K562 (cell line): ENCODE results near the gene RPL39L. TPM values are rescaled to one million over a fixed set of nuclear protein-coding genes. Genes with fewer than 3 reads are reported as not detected.

Experiments used
- ATAC-seq: fragments of 200-7000 bp; cut with Tn5 transposase; 3 replicates; pipeline ENCODE4 v1.9.1; 2020; ENCODE audit warnings: moderate library complexity
- BruUV-seq: library from RNA; stranded (reverse); fragments of 400-500 nt; replicated peaks from 2 replicates; lab custom pipeline; 2021; lab: Mats Ljungman, UMichigan
- CTCF ChIA-PET: fragments of 300-600 bp; formaldehyde crosslinking; extraction: SDS; loops from one replicate; lab custom pipeline; 2021; ENCODE audit warnings: low intra/inter-chr PET ratio; lab: Yijun Ruan, JAX
- POLR2A ChIA-PET: fragments of 300-600, 350-650 bp; sonication (Branson Sonifier 250); formaldehyde crosslinking; extraction: SDS; loops from one replicate; lab custom pipeline; 2021; ENCODE audit warnings: antibody characterized with exemption, inconsistent platforms; lab: Yijun Ruan, JAX
- DNase-seq, 4 experiments: peaks; one replicate each; pipeline versions ENCODE4 v3.0.0 to v3.0.0-alpha.2; 2011 to 2018; ENCODE audit warnings: low spot score in 3 of 4, mixed read lengths in 3 of 4; ENCODE audit errors: extremely low read depth in 1 of 4
- FAIRE-seq: peaks from 2 replicates; lab custom pipeline; 2011; peaks lifted over from hg19 to GRCh38; lab: Jason Lieb, UNC
- H2AFZ ChIP-seq: 2 replicates; pipeline ENCODE4 v1.6.0; 2011; ENCODE audit warnings: low read depth, low read length, control low read depth, inconsistent platforms
- H3K27ac ChIP-seq: fragments of 200-600 bp; 3 replicates; pipeline ENCODE4 v1.8.0; 2011; ENCODE audit warnings: low read depth, mild to moderate bottlenecking, control low read depth, inconsistent platforms, low read length, moderate library complexity, mixed read lengths; ENCODE audit errors: extremely low read depth
- H3K27me3 ChIP-seq, 2 experiments: fragments of 300-600 bp in 1 of 2; 2 replicates in 1 of 2; 3 replicates in 1 of 2; pipeline versions ENCODE4 v1.6.0 to v1.8.0; 2011; ENCODE audit warnings: inconsistent platforms in 2 of 2, low read length in 2 of 2, mild to moderate bottlenecking in 1 of 2, mixed read lengths in 1 of 2, moderate library complexity in 1 of 2; ENCODE audit not compliant: control insufficient read depth in 2 of 2, insufficient read depth in 2 of 2
- H3K36me3 ChIP-seq: fragments of 300-600 bp; 3 replicates; pipeline ENCODE4 v1.8.0; 2011; ENCODE audit warnings: mild to moderate bottlenecking, low read length, inconsistent platforms; ENCODE audit not compliant: control insufficient read depth, insufficient read depth
- H3K4me1 ChIP-seq, 2 experiments: fragments of 200-600 bp in 1 of 2; replicated peaks in 1 of 2; 2 replicates in 1 of 2; 3 replicates in 1 of 2; pipeline versions ENCODE4 v1.5.1 to v1.8.0; 2011; ENCODE audit warnings: inconsistent platforms in 2 of 2, low read length in 2 of 2, mild to moderate bottlenecking in 1 of 2, mixed read lengths in 1 of 2, moderate library complexity in 1 of 2; ENCODE audit not compliant: control insufficient read depth in 2 of 2, insufficient read depth in 2 of 2
- H3K4me2 ChIP-seq: 2 replicates; pipeline ENCODE4 v1.6.1; 2011; ENCODE audit warnings: low read length, control low read depth, inconsistent platforms, mixed read lengths; ENCODE audit not compliant: insufficient read depth
- H3K4me3 ChIP-seq: fragments of 200-600 bp; sonication (generic), shearing (Covaris generic); 2 replicates; pipeline ENCODE4 v1.5.1; 2016; ENCODE audit warnings: control low read depth, inconsistent platforms
- H3K79me2 ChIP-seq: fragments of 200-600 bp; 3 replicates; pipeline ENCODE4 v1.8.0; 2011; ENCODE audit warnings: low read length, inconsistent platforms; ENCODE audit not compliant: control insufficient read depth, insufficient read depth
- H3K9ac ChIP-seq, 2 experiments: 2 replicates each; pipeline versions ENCODE4 v1.6.0 to v1.6.1; 2011; ENCODE audit warnings: low read depth in 2 of 2, low read length in 2 of 2, control low read depth in 1 of 2, inconsistent platforms in 1 of 2, mild to moderate bottlenecking in 1 of 2, mixed read lengths in 1 of 2; ENCODE audit not compliant: insufficient read depth in 1 of 2
- H3K9me1 ChIP-seq: one replicate; pipeline ENCODE4 v1.6.0; 2011; ENCODE audit warnings: inconsistent platforms, mild to moderate bottlenecking, low read length, moderate library complexity; ENCODE audit not compliant: control insufficient read depth, insufficient read depth
- H3K9me3 ChIP-seq: replicated peaks from 2 replicates; pipeline ENCODE4 v1.5.1; 2011; ENCODE audit warnings: low read depth, low read length, inconsistent platforms; ENCODE audit not compliant: control insufficient read depth, insufficient read depth
- H4K20me1 ChIP-seq: replicated peaks from 2 replicates; pipeline ENCODE4 v1.6.1; 2011; ENCODE audit warnings: low read length, inconsistent platforms, mixed read lengths; ENCODE audit not compliant: control insufficient read depth, insufficient read depth
- EHMT2 ChIP-seq: fragments of 450-650 bp; IDR thresholded peaks from 2 replicates; pipeline ENCODE4 v1.6.1; 2018; ENCODE audit warnings: antibody characterized with exemption
- FUS ChIP-seq: fragments of 200-400 bp; formaldehyde crosslinking; optimal IDR thresholded peaks from 2 replicates; pipeline ENCODE3; 2017; ENCODE audit warnings: low read depth, low read length
- HSF4 ChIP-seq: fragments of 250-450 bp; sonication (Bioruptor Pico); IDR thresholded peaks from 2 replicates; pipeline ENCODE4 v2.1.2; 2022; ENCODE audit warnings: mild to moderate bottlenecking, moderate library complexity, borderline replicate concordance
- ILF3 ChIP-seq: fragments of 450-650 bp; IDR thresholded peaks from 2 replicates; pipeline ENCODE4 v1.6.1; 2018; ENCODE audit warnings: antibody characterized with exemption, mild to moderate bottlenecking, moderate library complexity, borderline replicate concordance
- PTTG1 ChIP-seq: fragments of 450-650 bp; IDR thresholded peaks from 2 replicates; pipeline ENCODE4 v1.6.1; 2016; ENCODE audit warnings: low read depth, mild to moderate bottlenecking, missing genetic modification characterization, missing compliant biosample characterization
- SNRNP70 ChIP-seq: fragments of 200-400 bp; formaldehyde crosslinking; optimal IDR thresholded peaks from 2 replicates; pipeline ENCODE3; 2017; ENCODE audit warnings: low read depth, low read length
- SRSF1 ChIP-seq: fragments of 200-400 bp; formaldehyde crosslinking; IDR thresholded peaks from 2 replicates; pipeline ENCODE4 v1.6.1; 2017; ENCODE audit warnings: mild to moderate bottlenecking, low read depth, low read length, moderate library complexity
- ZNF76 ChIP-seq: fragments of 250-450 bp; sonication (Bioruptor Pico); IDR thresholded peaks from 2 replicates; pipeline ENCODE4 v1.4.0; 2020; ENCODE audit warnings: mild to moderate bottlenecking, moderate library complexity, borderline replicate concordance
- WGBS: fragments of 100-300 bp; shearing (Covaris generic); methylation state at CpG from one replicate; pipeline ENCODE4 v1.1.6; 2016; ENCODE audit warnings: low coverage, mixed read lengths; ENCODE audit not compliant: insufficient coverage; ENCODE audit errors: missing lambda C conversion rate; 5-methylcytosine and 5-hydroxymethylcytosine counted together
- in situ Hi-C: fragments of 300-500 bp; cut with MboI; formaldehyde crosslinking; loops from 4 replicates; pipeline ENCODE4 v1.15.0; 2018; ENCODE audit warnings: inconsistent platforms, mixed read lengths
- intact Hi-C: fragments of 100-400 bp; cut with micrococcal nuclease; formaldehyde crosslinking; loops from 2 replicates; pipeline ENCODE4 v1.14.2; 2022
- polyA plus RNA-seq, 8 experiments: library from polyadenylated mRNA; depleted of rRNA in 4 of 8; stranded (reverse) in 5 of 8; unstranded in 3 of 8; fragments of >200 nt; fragmentation: Nextera tagmentation in 2 of 8; fragmentation: Illumina TruSeq in 1 of 8; extraction: Ambion mirVana in 2 of 8; extraction: Trizol in 1 of 8; gene quantifications; 2 replicates each; pipeline versions ENCODE4 v1.2.1 to v1.2.3, GENCODE V29; 2011 to 2014; ENCODE audit warnings: inconsistent platforms in 1 of 8, missing spikeins in 1 of 8
- total RNA-seq, 7 experiments: library from RNA; depleted of rRNA in 6 of 7; stranded (reverse); fragments of >200 nt in 6 of 7; fragmentation: Illumina TruSeq in 2 of 7; extraction: Trizol in 2 of 7; gene quantifications; 2 replicates each; pipeline versions ENCODE4 v1.2.1 to v1.2.3, GENCODE V29; 2011 to 2021; ENCODE audit warnings: low replicate concordance in 1 of 7
- TF ChIP-seq, protein P1 (sequence below): IDR thresholded peaks from 2 replicates; pipeline ENCODE4 v1.6.1; 2012; ENCODE audit warnings: low read depth, low read length, improper control_type of control experiment, borderline replicate concordance
- TF ChIP-seq, protein P2 (sequence below): fragments of 250-450 bp; sonication (Bioruptor Pico); IDR thresholded peaks from 2 replicates; pipeline ENCODE4 v1.9.0; 2021; ENCODE audit warnings: mild to moderate bottlenecking
- TF ChIP-seq, protein P3 (sequence below): fragments of 450-650 bp; IDR thresholded peaks from 2 replicates; pipeline ENCODE4 v1.6.1; 2018; ENCODE audit not compliant: partially characterized antibody

Gene RPL39L
- total and polyA plus RNA-seq, 9 of the 15 experiments (the other 6 are each of a cell fraction or from before 2014, with no cell fraction given): 15.0 to 122 (median 45.5) TPM

DNA sequence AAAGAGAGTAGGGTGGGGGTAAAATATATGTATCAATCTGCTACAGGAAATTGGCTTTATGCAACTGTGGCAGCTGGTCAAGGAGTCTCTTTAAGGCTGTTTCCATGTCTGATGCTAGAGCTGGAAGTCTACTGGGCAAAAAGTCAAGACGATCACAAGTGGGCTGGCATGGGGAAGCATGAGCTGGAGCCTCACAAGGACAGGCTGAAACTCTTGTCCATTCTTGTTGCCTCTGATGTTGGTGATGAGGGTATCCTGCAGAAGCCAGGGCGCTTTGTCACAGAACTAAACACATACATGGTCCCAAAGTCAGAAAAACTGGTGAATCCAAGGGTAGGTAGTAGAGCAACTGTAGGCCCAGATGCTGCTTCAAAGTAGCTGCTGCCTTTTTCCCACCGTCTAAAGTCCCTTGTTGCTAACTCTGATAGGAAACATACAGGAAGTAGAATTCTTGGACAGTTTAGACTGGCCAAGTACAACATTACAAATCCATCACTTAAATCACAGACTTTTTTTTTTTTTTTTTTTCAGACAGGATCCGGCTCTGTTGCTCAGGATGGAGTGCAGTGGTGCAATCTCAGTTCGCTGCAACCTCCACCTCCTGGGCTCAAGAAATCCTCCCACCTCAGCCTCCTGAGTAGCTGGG lies 54.2 kb downstream of the RPL39L start (continued):
- TF ChIP-seq HSF4 (CRISPR knock-in tag) (no peak), SRSF1 (no peak), PTTG1 (tag) (no peak), ZNF76 (no peak), SNRNP70 (no peak), ILF3 (no peak)
- TF ChIP-seq, protein P1, sequence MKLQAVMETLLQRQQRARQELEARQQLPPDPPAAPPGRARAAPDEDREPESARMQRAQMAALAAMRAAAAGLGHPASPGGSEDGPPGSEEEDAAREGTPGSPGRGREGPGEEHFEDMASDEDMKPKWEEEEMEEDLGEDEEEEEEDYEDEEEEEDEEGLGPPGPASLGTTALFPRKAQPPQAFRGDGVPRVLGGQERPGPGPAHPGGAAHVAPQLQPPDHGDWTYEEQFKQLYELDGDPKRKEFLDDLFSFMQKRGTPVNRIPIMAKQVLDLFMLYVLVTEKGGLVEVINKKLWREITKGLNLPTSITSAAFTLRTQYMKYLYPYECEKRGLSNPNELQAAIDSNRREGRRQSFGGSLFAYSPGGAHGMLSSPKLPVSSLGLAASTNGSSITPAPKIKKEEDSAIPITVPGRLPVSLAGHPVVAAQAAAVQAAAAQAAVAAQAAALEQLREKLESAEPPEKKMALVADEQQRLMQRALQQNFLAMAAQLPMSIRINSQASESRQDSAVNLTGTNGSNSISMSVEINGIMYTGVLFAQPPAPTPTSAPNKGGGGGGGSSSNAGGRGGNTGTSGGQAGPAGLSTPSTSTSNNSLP: no peak
- TF ChIP-seq, protein P2, sequence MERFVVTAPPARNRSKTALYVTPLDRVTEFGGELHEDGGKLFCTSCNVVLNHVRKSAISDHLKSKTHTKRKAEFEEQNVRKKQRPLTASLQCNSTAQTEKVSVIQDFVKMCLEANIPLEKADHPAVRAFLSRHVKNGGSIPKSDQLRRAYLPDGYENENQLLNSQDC (CRISPR knock-in tag): no peak
- TF ChIP-seq, all 486 proteins: peak for 0

DNA sequence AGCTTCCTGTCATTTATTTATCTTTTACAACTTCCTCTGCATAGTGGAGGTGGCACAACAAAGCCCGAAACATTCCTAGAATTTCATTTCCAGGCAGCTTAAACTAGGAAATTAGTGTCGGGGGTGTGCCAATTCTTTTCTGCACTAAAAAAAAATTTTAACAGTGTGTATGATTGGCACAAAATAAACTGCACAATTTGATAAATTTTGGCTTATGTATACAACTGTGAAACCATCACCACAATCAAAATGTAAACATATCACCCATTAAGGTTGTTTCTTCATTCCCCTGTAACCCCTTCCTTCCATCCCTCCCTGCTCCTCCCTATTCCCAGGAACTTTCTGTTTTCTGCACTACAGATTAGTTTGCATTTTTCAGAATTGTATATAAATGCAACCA lies 54.7 kb downstream of the RPL39L start:
- Histone ChIP-seq H3K4me3 (no peak overlapping the region), H3K79me2 (no peaks in the 10 kb centered on the region), H3K9me1 (no peaks in the 10 kb centered on the region), H3K27ac (no peak overlapping the region), H3K27me3 (no peaks in the 10 kb centered on the region), H3K4me1 (no peaks in the 10 kb centered on the region), H2AFZ (no peak overlapping the region), H4K20me1 (no peaks in the 10 kb centered on the region), H3K36me3 (no peaks in the 10 kb centered on the region), H3K9ac (no peak overlapping the region), H3K9me3 (no peaks in the 10 kb centered on the region), H3K4me2 (no peak overlapping the region)
- ATAC-seq: no peak
- CTCF ChIA-PET: no interaction called here
- TF ChIP-seq FUS: no peak
- TF ChIP-seq, protein P3, sequence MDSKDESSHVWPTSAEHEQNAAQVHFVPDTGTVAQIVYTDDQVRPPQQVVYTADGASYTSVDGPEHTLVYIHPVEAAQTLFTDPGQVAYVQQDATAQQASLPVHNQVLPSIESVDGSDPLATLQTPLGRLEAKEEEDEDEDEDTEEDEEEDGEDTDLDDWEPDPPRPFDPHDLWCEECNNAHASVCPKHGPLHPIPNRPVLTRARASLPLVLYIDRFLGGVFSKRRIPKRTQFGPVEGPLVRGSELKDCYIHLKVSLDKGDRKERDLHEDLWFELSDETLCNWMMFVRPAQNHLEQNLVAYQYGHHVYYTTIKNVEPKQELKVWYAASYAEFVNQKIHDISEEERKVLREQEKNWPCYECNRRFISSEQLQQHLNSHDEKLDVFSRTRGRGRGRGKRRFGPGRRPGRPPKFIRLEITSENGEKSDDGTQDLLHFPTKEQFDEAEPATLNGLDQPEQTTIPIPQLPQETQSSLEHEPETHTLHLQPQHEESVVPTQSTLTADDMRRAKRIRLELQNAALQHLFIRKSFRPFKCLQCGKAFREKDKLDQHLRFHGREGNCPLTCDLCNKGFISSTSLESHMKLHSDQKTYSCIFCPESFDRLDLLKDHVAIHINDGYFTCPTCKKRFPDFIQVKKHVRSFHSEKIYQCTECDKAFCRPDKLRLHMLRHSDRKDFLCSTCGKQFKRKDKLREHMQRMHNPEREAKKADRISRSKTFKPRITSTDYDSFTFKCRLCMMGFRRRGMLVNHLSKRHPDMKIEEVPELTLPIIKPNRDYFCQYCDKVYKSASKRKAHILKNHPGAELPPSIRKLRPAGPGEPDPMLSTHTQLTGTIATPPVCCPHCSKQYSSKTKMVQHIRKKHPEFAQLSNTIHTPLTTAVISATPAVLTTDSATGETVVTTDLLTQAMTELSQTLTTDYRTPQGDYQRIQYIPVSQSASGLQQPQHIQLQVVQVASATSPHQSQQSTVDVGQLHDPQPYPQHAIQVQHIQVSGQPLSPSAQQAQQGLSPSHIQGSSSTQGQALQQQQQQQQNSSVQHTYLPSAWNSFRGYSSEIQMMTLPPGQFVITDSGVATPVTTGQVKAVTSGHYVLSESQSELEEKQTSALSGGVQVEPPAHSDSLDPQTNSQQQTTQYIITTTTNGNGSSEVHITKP: peak; percentile 84
- TF ChIP-seq EHMT2: no peak
- no TSS peak for BruUV-seq
- FAIRE-seq: no peak
- 16% methylated on average over 2 of the region's 2 CpGs for WGBS
- DNase-seq: no peak
- in situ Hi-C loops: no loop called here
- intact Hi-C loops: no loop called here
- POLR2A ChIA-PET: interaction anchor here (1.0 kb wide), 2 partner anchors 12 to 27 kb away, joined by 5 read pairs; no protein-coding TSS in a partner anchor
